Upper lobe of left lung (tissue), 4 donors: ENCODE measurements around the gene KCTD11.

Source experiments
- CTCF ChIP-seq, 6 experiments: fragments of 450-650 bp in 4 of 6; fragments of 200-600 bp in 2 of 6; sonication (generic) in 2 of 6; IDR thresholded peaks; one replicate each; pipeline ENCODE4 v1.5.1; 2016 to 2019; ENCODE audit warnings: antibody characterized with exemption in 6 of 6
- EP300 ChIP-seq, 4 donors: sonication (generic); formaldehyde crosslinking; IDR thresholded peaks; one replicate each; pipeline ENCODE4 v1.5.1; 2017; ENCODE audit warnings: antibody characterized with exemption in 4 of 4, control low read depth in 2 of 4
- POLR2A ChIP-seq, 4 donors: fragments of 450-650 bp; IDR thresholded peaks; one replicate each; pipeline ENCODE4 v1.5.1; 2016 to 2017; ENCODE audit warnings: antibody characterized with exemption in 4 of 4, mild to moderate bottlenecking in 2 of 4

- TF ChIP-seq POLR2A (IDR thresholded peaks at IDR 0.05) (no peak), CTCF (IDR thresholded peaks at IDR 0.05) (no peak), EP300 (IDR thresholded peaks at IDR 0.05) (no peak)
Measured at GRCh38 chr17:7403043-7403726, 51.2 kb downstream of the KCTD11 start.
